Endothelial cell of umbilical vein (primary cell): ENCODE data around the gene NOMO2. TPM values are rescaled to one million over a fixed set of nuclear protein-coding genes. Genes with fewer than 3 reads are reported as not detected.
"Not testable (repeated sequence)": the region's sequence is repeated elsewhere in the genome, so short reads cannot be mapped to it uniquely, and the experiment has no call there.

Source experiments
- BruUV-seq: library from RNA; stranded (reverse); fragments of 400-500 nt; replicated peaks from 2 replicates; lab custom pipeline; 2021; lab: Mats Ljungman, UMichigan
- CTCF ChIA-PET: fragments of 300-600, 350-600 bp; sonication (Branson Sonifier 250); formaldehyde crosslinking; loops from one replicate; lab custom pipeline; 2021; ENCODE audit warnings: antibody characterized with exemption, inconsistent platforms; lab: Charles Lee
- POLR2A ChIA-PET: fragments of 300-600, 350-600 bp; sonication (Branson Sonifier 250); formaldehyde crosslinking; loops from one replicate; lab custom pipeline; 2021; ENCODE audit warnings: antibody characterized with exemption, inconsistent platforms; lab: Charles Lee
- DNase-seq: peaks from one replicate; pipeline ENCODE4 v3.0.0-alpha.2; 2011; ENCODE audit warnings: low read depth, low spot score
- FAIRE-seq: peaks from 2 replicates; lab custom pipeline; 2011; peaks lifted over from hg19 to GRCh38; lab: Jason Lieb, UNC
- H2AFZ ChIP-seq: 2 replicates; pipeline ENCODE4 v1.6.0; 2012; ENCODE audit warnings: low read depth, low read length, control low read depth, inconsistent platforms
- H3K27ac ChIP-seq: 2 replicates; pipeline ENCODE4 v1.5.1; 2011; ENCODE audit warnings: low read depth, mild to moderate bottlenecking, control low read depth, low read length, moderate library complexity; ENCODE audit not compliant: insufficient read depth
- H3K27me3 ChIP-seq, 2 experiments: 2 replicates each; pipeline versions ENCODE4 v1.6.0 to v1.6.1; 2011; ENCODE audit warnings: low read length in 2 of 2, mixed read lengths in 1 of 2; ENCODE audit not compliant: control insufficient read depth in 2 of 2, insufficient read depth in 2 of 2
- H3K36me3 ChIP-seq, 2 experiments: 2 replicates in 1 of 2; 3 replicates in 1 of 2; pipeline ENCODE4 v1.5.1; 2011; ENCODE audit warnings: low read length in 2 of 2, mild to moderate bottlenecking in 1 of 2, moderate library complexity in 1 of 2; ENCODE audit not compliant: control insufficient read depth in 2 of 2, insufficient read depth in 2 of 2; ENCODE audit errors: extremely low read depth in 1 of 2
- H3K4me1 ChIP-seq: 3 replicates; pipeline ENCODE4 v1.5.1; 2011; ENCODE audit warnings: mild to moderate bottlenecking, low read length; ENCODE audit not compliant: control insufficient read depth, insufficient read depth; ENCODE audit errors: extremely low read depth
- H3K4me2 ChIP-seq: 2 replicates; pipeline ENCODE4 v1.6.1; 2011; ENCODE audit warnings: low read length, control low read depth, mixed read lengths; ENCODE audit not compliant: insufficient read depth
- H3K4me3 ChIP-seq, 3 experiments: fragments of 200-600 bp in 1 of 3; sonication (generic), shearing (Covaris generic) in 1 of 3; replicated peaks in 1 of 3; 2 replicates each; pipeline ENCODE4 v1.5.1; 2011 to 2016; ENCODE audit warnings: control low read depth in 3 of 3, low read length in 3 of 3, mild to moderate bottlenecking in 2 of 3, inconsistent platforms in 1 of 3, low read depth in 1 of 3, moderate library complexity in 1 of 3; ENCODE audit not compliant: insufficient read depth in 1 of 3
- H3K79me2 ChIP-seq: 2 replicates; pipeline ENCODE4 v1.6.0; 2012; ENCODE audit warnings: low read length, inconsistent platforms; ENCODE audit not compliant: control insufficient read depth, insufficient read depth
- H3K9ac ChIP-seq: replicated peaks from 2 replicates; pipeline ENCODE3; 2011; ENCODE audit warnings: low read length, control low read depth; ENCODE audit not compliant: insufficient read depth; ENCODE audit errors: extremely low read depth
- H3K9me1 ChIP-seq: replicated peaks from 3 replicates; pipeline ENCODE4 v1.6.0; 2011; ENCODE audit warnings: mild to moderate bottlenecking, low read length; ENCODE audit not compliant: control insufficient read depth, insufficient read depth; ENCODE audit errors: extremely low read depth
- H3K9me3 ChIP-seq: replicated peaks from 2 replicates; pipeline ENCODE4 v1.5.1; 2012; ENCODE audit warnings: low read length, inconsistent platforms; ENCODE audit not compliant: control insufficient read depth, insufficient read depth
- H4K20me1 ChIP-seq: replicated peaks from 2 replicates; pipeline ENCODE3; 2011; ENCODE audit warnings: mild to moderate bottlenecking, low read length; ENCODE audit not compliant: control insufficient read depth, insufficient read depth; ENCODE audit errors: extremely low read depth
- dilution Hi-C: fragments of 300-500 bp; cut with MboI; formaldehyde crosslinking; loops from one replicate; pipeline ENCODE4 v1.15.0; 2019; ENCODE audit warnings: low sequenced_read_pairs; ENCODE audit not compliant: extremely low pct_ligation_motif_present
- intact Hi-C: fragments of 100-400 bp; cut with micrococcal nuclease; formaldehyde crosslinking; loops from one replicate; pipeline ENCODE4 v1.10.0; 2022
- polyA plus RNA-seq, 4 experiments: library from polyadenylated mRNA; depleted of rRNA in 3 of 4; stranded (reverse) in 3 of 4; unstranded in 1 of 4; fragments of >200 nt; gene quantifications; 2 replicates each; pipeline versions ENCODE4 v1.2.1 to v1.2.3, GENCODE V29; 2011 to 2012; ENCODE audit warnings: missing spikeins in 1 of 4
- total RNA-seq: library from RNA; stranded (reverse); gene quantifications from 2 replicates; pipeline ENCODE4 v1.2.3, GENCODE V29; 2021

Gene NOMO2
- total and polyA plus RNA-seq, 2 donors (not counting 3 experiments of a cell fraction or from before 2014, with no cell fraction given) = 155 to 223 TPM

GRCh38 chr16:18541912-18542311 lies 20.0 kb downstream of the NOMO2 start:
- H3K27ac ChIP-seq, DNase-seq, H3K4me1 ChIP-seq, H3K4me3 ChIP-seq, H2AFZ ChIP-seq, H3K27me3 ChIP-seq, H3K9me1 ChIP-seq, H3K36me3 ChIP-seq, H4K20me1 ChIP-seq, BruUV-seq, FAIRE-seq, H3K79me2 ChIP-seq, H3K9me3 ChIP-seq, dilution Hi-C loops, H3K4me2 ChIP-seq, H3K9ac ChIP-seq, CTCF ChIA-PET, POLR2A ChIA-PET, intact Hi-C loops: not testable (repeated sequence)

- H3K27ac ChIP-seq, H3K36me3 ChIP-seq, H3K27me3 ChIP-seq, DNase-seq, H3K4me2 ChIP-seq, intact Hi-C loops, POLR2A ChIA-PET, H3K4me1 ChIP-seq, H3K79me2 ChIP-seq, FAIRE-seq, dilution Hi-C loops, H4K20me1 ChIP-seq, H3K9me3 ChIP-seq, CTCF ChIA-PET, H3K9me1 ChIP-seq, H3K4me3 ChIP-seq, BruUV-seq, H2AFZ ChIP-seq, H3K9ac ChIP-seq: not testable (repeated sequence)
Observed at GRCh38 chr16:18537004-18537403, 24.9 kb downstream of the NOMO2 start.

GRCh38 chr16:18535519-18536168 lies 26.3 kb downstream of the NOMO2 start:
- dilution Hi-C loops, H3K9me3 ChIP-seq, FAIRE-seq, H3K36me3 ChIP-seq, H3K9me1 ChIP-seq, CTCF ChIA-PET, BruUV-seq, H3K4me3 ChIP-seq, intact Hi-C loops, H3K27me3 ChIP-seq, H2AFZ ChIP-seq, H3K79me2 ChIP-seq, H4K20me1 ChIP-seq, H3K4me2 ChIP-seq, H3K4me1 ChIP-seq, H3K9ac ChIP-seq, H3K27ac ChIP-seq, POLR2A ChIA-PET: not testable (repeated sequence)
- peak; percentile 51 for DNase-seq

- H3K36me3 ChIP-seq, H3K9me3 ChIP-seq, H3K4me1 ChIP-seq, FAIRE-seq, POLR2A ChIA-PET, CTCF ChIA-PET, H3K9me1 ChIP-seq, H3K4me2 ChIP-seq, H2AFZ ChIP-seq, H4K20me1 ChIP-seq, H3K9ac ChIP-seq, H3K27me3 ChIP-seq, DNase-seq, H3K27ac ChIP-seq, H3K79me2 ChIP-seq, intact Hi-C loops, BruUV-seq, H3K4me3 ChIP-seq, dilution Hi-C loops: not testable (repeated sequence)
Observed at GRCh38 chr16:18534308-18534707, 27.6 kb downstream of the NOMO2 start.
